GM23248 (cell line): ENCODE results near the gene ODAD4. TPM values are rescaled to one million over a fixed set of nuclear protein-coding genes. Genes with fewer than 3 reads are reported as not detected.

ENCODE experiments used
- DNase-seq: peaks from one replicate; pipeline ENCODE4 v3.0.0-alpha.2; 2015
- H2AFZ ChIP-seq: fragments of 200-600 bp; sonication (generic); 2 replicates; pipeline ENCODE4 v1.6.1; 2016; ENCODE audit warnings: antibody characterized with exemption
- H3F3A ChIP-seq: fragments of 200-600 bp; sonication (generic); 2 replicates; pipeline ENCODE4 v1.6.1; 2016; ENCODE audit warnings: mild to moderate bottlenecking, antibody characterized with exemption, mixed run types; ENCODE audit not compliant: insufficient read depth
- H3K27ac ChIP-seq: fragments of 200-600 bp; sonication (generic); 2 replicates; pipeline ENCODE4 v1.5.1; 2016; ENCODE audit warnings: mild to moderate bottlenecking
- H3K27me3 ChIP-seq: fragments of 200-600 bp; sonication (generic); replicated peaks from 2 replicates; pipeline ENCODE4 v1.6.1; 2016; ENCODE audit warnings: mild to moderate bottlenecking; ENCODE audit not compliant: insufficient read depth
- H3K36me3 ChIP-seq: fragments of 200-600 bp; sonication (generic); 2 replicates; pipeline ENCODE4 v1.6.1; 2016; ENCODE audit warnings: low read depth, mild to moderate bottlenecking
- H3K4me1 ChIP-seq: fragments of 200-600 bp; sonication (generic); 2 replicates; pipeline ENCODE4 v1.6.1; 2016; ENCODE audit warnings: mild to moderate bottlenecking; ENCODE audit not compliant: insufficient read depth
- H3K4me2 ChIP-seq: fragments of 200-600 bp; sonication (generic); one replicate; pipeline ENCODE4 v1.6.1; 2016; ENCODE audit warnings: mild to moderate bottlenecking; ENCODE audit not compliant: unreplicated experiment
- H3K4me3 ChIP-seq: fragments of 200-600 bp; sonication (generic); 2 replicates; pipeline ENCODE4 v1.5.1; 2016; ENCODE audit warnings: mild to moderate bottlenecking
- H3K79me2 ChIP-seq: fragments of 200-600 bp; sonication (generic); 2 replicates; pipeline ENCODE4 v1.6.1; 2016; ENCODE audit warnings: mild to moderate bottlenecking; ENCODE audit not compliant: insufficient read depth
- H3K9ac ChIP-seq: fragments of 200-600 bp; sonication (generic); 2 replicates; pipeline ENCODE4 v1.6.1; 2016; ENCODE audit warnings: mild to moderate bottlenecking
- H3K9me2 ChIP-seq: fragments of 200-600 bp; sonication (generic); 2 replicates; pipeline ENCODE4 v1.6.1; 2016; ENCODE audit warnings: mixed run types, mild to moderate bottlenecking, moderate library complexity; ENCODE audit not compliant: insufficient read depth
- H3K9me3 ChIP-seq: fragments of 200-600 bp; sonication (generic); one replicate; pipeline ENCODE4 v1.6.1; 2017; ENCODE audit warnings: low read depth
- H4K20me1 ChIP-seq: fragments of 200-600 bp; sonication (generic); 2 replicates; pipeline ENCODE4 v1.6.0; 2016; ENCODE audit not compliant: insufficient read depth
- EZH2 ChIP-seq: fragments of 200-600 bp; sonication (generic); IDR thresholded peaks from 2 replicates; pipeline ENCODE4 v1.6.1; 2018; ENCODE audit warnings: antibody characterized with exemption, mild to moderate bottlenecking; ENCODE audit not compliant: insufficient read depth, poor library complexity, severe bottlenecking
- EZH2phosphoT487 ChIP-seq: fragments of 200-600 bp; sonication (generic); IDR thresholded peaks from 2 replicates; pipeline ENCODE4 v1.6.1; 2018; ENCODE audit warnings: antibody characterized with exemption, moderate library complexity, mild to moderate bottlenecking, low read depth; ENCODE audit not compliant: insufficient read depth
- WGBS, 2 experiments: methylation state at CpG; one replicate each; pipeline ENCODE4 v1.1.6; 2015 to 2017; ENCODE audit warnings: low lambda C conversion rate in 2 of 2, low coverage in 1 of 2; ENCODE audit errors: missing lambda C conversion rate in 2 of 2; 5-methylcytosine and 5-hydroxymethylcytosine counted together
- in situ Hi-C: fragments of 300-500 bp; cut with MboI; formaldehyde crosslinking; loops from 2 replicates; pipeline ENCODE4 v1.15.0; 2020
- polyA plus RNA-seq: library from polyadenylated mRNA; unstranded; fragments of >200 nt; fragmentation: Nextera tagmentation; extraction: Ambion mirVana; gene quantifications from 2 replicates; pipeline ENCODE4 v1.2.1, GENCODE V29; 2016
- total RNA-seq: library from RNA; depleted of rRNA; stranded (reverse); fragments of >200 nt; shearing (Covaris generic); gene quantifications from 2 replicates; pipeline ENCODE4 v1.2.3, GENCODE V29; 2014

ODAD4 gene
- total and polyA plus RNA-seq, 2 experiments from 2014 or later, result 0.54 to 1.4 TPM

GRCh38 chr17:41972571-41973407 is 42.4 kb downstream of the ODAD4 start:
- Histone ChIP-seq H3K27me3 (no peaks in the 10 kb centered on the region), H3K79me2 (peaks cover 77% of the 10 kb centered on the region), H2AFZ (no peak overlapping the region), H3K4me1 (peaks cover 21% of the 10 kb centered on the region), H3K9me3 (no peaks in the 10 kb centered on the region), H3K9me2 (no peaks in the 10 kb centered on the region), H3K4me2 (no peak overlapping the region), H3K9ac (no peak overlapping the region), H3F3A (peaks cover 28% of the 10 kb centered on the region), H3K36me3 (peaks cover 21% of the 10 kb centered on the region; the same call in 1 of the 2 replicates), H3K27ac (no peak overlapping the region), H3K4me3 (no peak overlapping the region), H4K20me1 (no peaks in the 10 kb centered on the region)
- no peak for TF ChIP-seq EZH2
- no peak for TF ChIP-seq EZH2phosphoT487
- 85 to 87% methylated on average over 20 to 21 of the region's 22 CpGs for WGBS, 2 experiments
- in situ Hi-C loops, result no loop called here
- DNase-seq, result no peak

- no peak overlapping the region for H2AFZ ChIP-seq
- H3K79me2 ChIP-seq, result peaks cover 74% of the 10 kb centered on the region
- 89 to 91% methylated on average over 19 of the region's 19 CpGs for WGBS, 2 experiments
- H3K9me2 ChIP-seq, result no peaks in the 10 kb centered on the region
- no peaks in the 10 kb centered on the region for H3K9me3 ChIP-seq
- no peak overlapping the region for H3K27ac ChIP-seq
- H3K36me3 ChIP-seq, result peaks cover 21% of the 10 kb centered on the region; the same call in 1 of the 2 replicates
- H4K20me1 ChIP-seq, result no peaks in the 10 kb centered on the region
- H3K4me2 ChIP-seq, result no peak overlapping the region
- TF ChIP-seq EZH2phosphoT487 (no peak), EZH2 (no peak)
- H3K27me3 ChIP-seq, result no peaks in the 10 kb centered on the region
- in situ Hi-C loops, result no loop called here
- H3K4me3 ChIP-seq, result no peak overlapping the region
- peaks cover 21% of the 10 kb centered on the region for H3K4me1 ChIP-seq
- no peak overlapping the region for H3K9ac ChIP-seq
- no peak for DNase-seq
- peaks cover 34% of the 10 kb centered on the region for H3F3A ChIP-seq
Measured at GRCh38 chr17:41973408-41973811, 43.0 kb downstream of the ODAD4 start.

GRCh38 chr17:41974031-41974430 is 43.6 kb downstream of the ODAD4 start:
- 82 to 89% methylated on average over 6 of the region's 6 CpGs for WGBS, 2 experiments
- Histone ChIP-seq H3K4me1 (peaks cover 21% of the 10 kb centered on the region), H4K20me1 (no peaks in the 10 kb centered on the region), H3K4me2 (no peak overlapping the region), H3K27ac (no peak overlapping the region), H3K9ac (0 out of 2 replicates have a peak overlapping the region, but pooled peaks have one; percentile 1), H3F3A (peaks cover 34% of the 10 kb centered on the region), H3K36me3 (peaks cover 23% of the 10 kb centered on the region; the same call in 1 of the 2 replicates), H3K4me3 (no peak overlapping the region), H3K79me2 (peaks cover 68% of the 10 kb centered on the region), H2AFZ (no peak overlapping the region), H3K9me2 (no peaks in the 10 kb centered on the region), H3K27me3 (no peaks in the 10 kb centered on the region), H3K9me3 (no peaks in the 10 kb centered on the region)
- no peak for DNase-seq
- TF ChIP-seq EZH2 (no peak), EZH2phosphoT487 (no peak)
- in situ Hi-C loops, result no loop called here

GRCh38 chr17:41974658-41975057 is 44.2 kb downstream of the ODAD4 start:
- 85 to 91% methylated on average over 5 of the region's 5 CpGs for WGBS, 2 experiments
- Histone ChIP-seq H3K27ac (no peak overlapping the region), H3K9me3 (no peaks in the 10 kb centered on the region), H3K4me3 (no peak overlapping the region), H3K4me1 (peaks cover 21% of the 10 kb centered on the region), H3K9me2 (no peaks in the 10 kb centered on the region), H3K36me3 (peaks cover 23% of the 10 kb centered on the region; the same call in 1 of the 2 replicates), H3K79me2 (peaks cover 62% of the 10 kb centered on the region), H3F3A (peaks cover 34% of the 10 kb centered on the region), H3K9ac (0 out of 2 replicates have a peak overlapping the region, but pooled peaks have one; percentile 1), H3K27me3 (no peaks in the 10 kb centered on the region), H3K4me2 (no peak overlapping the region), H2AFZ (no peak overlapping the region), H4K20me1 (no peaks in the 10 kb centered on the region)
- in situ Hi-C loops, result no loop called here
- TF ChIP-seq EZH2, result no peak
- no peak for TF ChIP-seq EZH2phosphoT487
- no peak for DNase-seq
